ENCODE data around the gene AGK. TPM values are rescaled to one million over a fixed set of nuclear protein-coding genes. Genes with fewer than 3 reads are reported as not detected.
A peak's percentile ranks its signal among the peaks of the same experiment; 100 is the strongest.

Gene AGK
- total and polyA plus RNA-seq, 2 of the 8 experiments (the other 6 are each of a cell fraction or from before 2014, with no cell fraction given): 25.8 to 34.0 TPM

DNA sequence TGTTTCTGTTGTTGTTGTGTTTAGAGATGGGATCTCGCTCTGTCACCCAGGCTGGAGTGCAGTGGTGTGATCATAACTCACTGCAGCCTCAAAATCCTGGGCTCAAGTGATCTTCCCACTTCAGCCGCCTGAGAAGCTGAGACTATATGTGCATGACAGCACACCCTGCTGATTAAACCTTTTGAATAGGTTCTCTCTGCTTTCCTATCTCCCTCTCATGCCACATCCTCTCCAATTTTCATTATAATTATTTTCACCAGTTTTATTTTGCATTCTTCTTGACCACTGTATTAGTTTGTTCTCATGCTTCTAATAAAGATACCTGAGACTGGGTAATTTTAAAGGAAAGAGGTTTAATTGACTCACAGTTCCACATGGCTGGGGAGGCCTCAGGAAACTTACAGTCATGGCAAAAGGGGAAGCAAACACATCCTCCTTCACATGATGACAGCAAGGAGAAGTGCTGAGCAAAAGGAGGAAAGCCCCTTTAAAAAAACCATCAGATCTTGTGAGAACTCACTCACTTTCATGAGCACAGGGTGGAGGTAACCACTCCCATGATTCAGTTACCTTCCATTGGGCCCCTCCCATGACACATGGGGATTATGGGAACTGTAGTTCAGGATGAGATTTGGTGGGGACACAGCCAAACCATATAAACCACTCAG, 12.9 kb downstream of the AGK start (continued):
- TF ChIP-seq, protein P1, sequence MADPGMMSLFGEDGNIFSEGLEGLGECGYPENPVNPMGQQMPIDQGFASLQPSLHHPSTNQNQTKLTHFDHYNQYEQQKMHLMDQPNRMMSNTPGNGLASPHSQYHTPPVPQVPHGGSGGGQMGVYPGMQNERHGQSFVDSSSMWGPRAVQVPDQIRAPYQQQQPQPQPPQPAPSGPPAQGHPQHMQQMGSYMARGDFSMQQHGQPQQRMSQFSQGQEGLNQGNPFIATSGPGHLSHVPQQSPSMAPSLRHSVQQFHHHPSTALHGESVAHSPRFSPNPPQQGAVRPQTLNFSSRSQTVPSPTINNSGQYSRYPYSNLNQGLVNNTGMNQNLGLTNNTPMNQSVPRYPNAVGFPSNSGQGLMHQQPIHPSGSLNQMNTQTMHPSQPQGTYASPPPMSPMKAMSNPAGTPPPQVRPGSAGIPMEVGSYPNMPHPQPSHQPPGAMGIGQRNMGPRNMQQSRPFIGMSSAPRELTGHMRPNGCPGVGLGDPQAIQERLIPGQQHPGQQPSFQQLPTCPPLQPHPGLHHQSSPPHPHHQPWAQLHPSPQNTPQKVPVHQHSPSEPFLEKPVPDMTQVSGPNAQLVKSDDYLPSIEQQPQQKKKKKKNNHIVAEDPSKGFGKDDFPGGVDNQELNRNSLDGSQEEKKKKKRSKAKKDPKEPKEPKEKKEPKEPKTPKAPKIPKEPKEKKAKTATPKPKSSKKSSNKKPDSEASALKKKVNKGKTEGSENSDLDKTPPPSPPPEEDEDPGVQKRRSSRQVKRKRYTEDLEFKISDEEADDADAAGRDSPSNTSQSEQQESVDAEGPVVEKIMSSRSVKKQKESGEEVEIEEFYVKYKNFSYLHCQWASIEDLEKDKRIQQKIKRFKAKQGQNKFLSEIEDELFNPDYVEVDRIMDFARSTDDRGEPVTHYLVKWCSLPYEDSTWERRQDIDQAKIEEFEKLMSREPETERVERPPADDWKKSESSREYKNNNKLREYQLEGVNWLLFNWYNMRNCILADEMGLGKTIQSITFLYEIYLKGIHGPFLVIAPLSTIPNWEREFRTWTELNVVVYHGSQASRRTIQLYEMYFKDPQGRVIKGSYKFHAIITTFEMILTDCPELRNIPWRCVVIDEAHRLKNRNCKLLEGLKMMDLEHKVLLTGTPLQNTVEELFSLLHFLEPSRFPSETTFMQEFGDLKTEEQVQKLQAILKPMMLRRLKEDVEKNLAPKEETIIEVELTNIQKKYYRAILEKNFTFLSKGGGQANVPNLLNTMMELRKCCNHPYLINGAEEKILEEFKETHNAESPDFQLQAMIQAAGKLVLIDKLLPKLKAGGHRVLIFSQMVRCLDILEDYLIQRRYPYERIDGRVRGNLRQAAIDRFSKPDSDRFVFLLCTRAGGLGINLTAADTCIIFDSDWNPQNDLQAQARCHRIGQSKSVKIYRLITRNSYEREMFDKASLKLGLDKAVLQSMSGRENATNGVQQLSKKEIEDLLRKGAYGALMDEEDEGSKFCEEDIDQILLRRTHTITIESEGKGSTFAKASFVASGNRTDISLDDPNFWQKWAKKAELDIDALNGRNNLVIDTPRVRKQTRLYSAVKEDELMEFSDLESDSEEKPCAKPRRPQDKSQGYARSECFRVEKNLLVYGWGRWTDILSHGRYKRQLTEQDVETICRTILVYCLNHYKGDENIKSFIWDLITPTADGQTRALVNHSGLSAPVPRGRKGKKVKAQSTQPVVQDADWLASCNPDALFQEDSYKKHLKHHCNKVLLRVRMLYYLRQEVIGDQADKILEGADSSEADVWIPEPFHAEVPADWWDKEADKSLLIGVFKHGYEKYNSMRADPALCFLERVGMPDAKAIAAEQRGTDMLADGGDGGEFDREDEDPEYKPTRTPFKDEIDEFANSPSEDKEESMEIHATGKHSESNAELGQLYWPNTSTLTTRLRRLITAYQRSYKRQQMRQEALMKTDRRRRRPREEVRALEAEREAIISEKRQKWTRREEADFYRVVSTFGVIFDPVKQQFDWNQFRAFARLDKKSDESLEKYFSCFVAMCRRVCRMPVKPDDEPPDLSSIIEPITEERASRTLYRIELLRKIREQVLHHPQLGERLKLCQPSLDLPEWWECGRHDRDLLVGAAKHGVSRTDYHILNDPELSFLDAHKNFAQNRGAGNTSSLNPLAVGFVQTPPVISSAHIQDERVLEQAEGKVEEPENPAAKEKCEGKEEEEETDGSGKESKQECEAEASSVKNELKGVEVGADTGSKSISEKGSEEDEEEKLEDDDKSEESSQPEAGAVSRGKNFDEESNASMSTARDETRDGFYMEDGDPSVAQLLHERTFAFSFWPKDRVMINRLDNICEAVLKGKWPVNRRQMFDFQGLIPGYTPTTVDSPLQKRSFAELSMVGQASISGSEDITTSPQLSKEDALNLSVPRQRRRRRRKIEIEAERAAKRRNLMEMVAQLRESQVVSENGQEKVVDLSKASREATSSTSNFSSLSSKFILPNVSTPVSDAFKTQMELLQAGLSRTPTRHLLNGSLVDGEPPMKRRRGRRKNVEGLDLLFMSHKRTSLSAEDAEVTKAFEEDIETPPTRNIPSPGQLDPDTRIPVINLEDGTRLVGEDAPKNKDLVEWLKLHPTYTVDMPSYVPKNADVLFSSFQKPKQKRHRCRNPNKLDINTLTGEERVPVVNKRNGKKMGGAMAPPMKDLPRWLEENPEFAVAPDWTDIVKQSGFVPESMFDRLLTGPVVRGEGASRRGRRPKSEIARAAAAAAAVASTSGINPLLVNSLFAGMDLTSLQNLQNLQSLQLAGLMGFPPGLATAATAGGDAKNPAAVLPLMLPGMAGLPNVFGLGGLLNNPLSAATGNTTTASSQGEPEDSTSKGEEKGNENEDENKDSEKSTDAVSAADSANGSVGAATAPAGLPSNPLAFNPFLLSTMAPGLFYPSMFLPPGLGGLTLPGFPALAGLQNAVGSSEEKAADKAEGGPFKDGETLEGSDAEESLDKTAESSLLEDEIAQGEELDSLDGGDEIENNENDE (IDR thresholded peaks at IDR 0.05; ENCODE audit: insufficient replicate concordance, low read length): no peak
- TF ChIP-seq TBP (IDR thresholded peaks at IDR 0.05; ENCODE audit: low read depth, low read length) (no peak), SIRT6 (IDR thresholded peaks at IDR 0.05; ENCODE audit: low read length) (no peak), SIX5 (IDR thresholded peaks at IDR 0.05; ENCODE audit: low read depth, low read length) (peak; percentile 67), SP2 (IDR thresholded peaks at IDR 0.05; ENCODE audit: low read length) (no peak)
